ENCODE measurements around the gene BCL7B.
"Not testable (repeated sequence)": the region's sequence is repeated elsewhere in the genome, so short reads cannot be mapped to it uniquely, and the experiment has no call there.

The BCL7B gene

GRCh38 chr7:73557397-73558257 lies at the start of gene BCL7B:
TSS of gene BCL7B (minus strand) at chr7:73557690. CDS start at chr7:73557578, 112 bp downstream.
- peak; percentile 81 for DNase-seq

- DNase-seq: no peak
Observed at GRCh38 chr7:73605601-73606220, 48.2 kb upstream of the BCL7B start.

- DNase-seq: no peak
Observed at GRCh38 chr7:73602721-73603651, 45.5 kb upstream of the BCL7B start.

GRCh38 chr7:73599916-73600315 lies 42.4 kb upstream of the BCL7B start:
- DNase-seq: no peak

- no peak for DNase-seq
Observed at GRCh38 chr7:73599151-73599882, 41.8 kb upstream of the BCL7B start.

- no peak for DNase-seq
Observed at GRCh38 chr7:73597978-73598782, 40.7 kb upstream of the BCL7B start.

GRCh38 chr7:73596191-73597065 lies 38.9 kb upstream of the BCL7B start:
- DNase-seq: no peak

- DNase-seq: no peak
Observed at GRCh38 chr7:73595358-73595757, 37.9 kb upstream of the BCL7B start.

- DNase-seq: no peak
Observed at GRCh38 chr7:73593207-73594045, 35.9 kb upstream of the BCL7B start.

- no peak for DNase-seq
Observed at GRCh38 chr7:73586911-73587310, 29.4 kb upstream of the BCL7B start.

GRCh38 chr7:73585196-73585595 lies 27.7 kb upstream of the BCL7B start:
- no peak for DNase-seq

- no peak for DNase-seq
Observed at GRCh38 chr7:73582664-73583202, 25.2 kb upstream of the BCL7B start.

GRCh38 chr7:73581006-73581405 lies 23.5 kb upstream of the BCL7B start:
- not testable (repeated sequence) for DNase-seq

GRCh38 chr7:73578342-73579128 lies 21.0 kb upstream of the BCL7B start, which contains the start of gene TBL2:
TSS of gene TBL2 (minus strand) at chr7:73578579. CDS start at chr7:73578549, 30 bp downstream.
- peak; percentile 99 for DNase-seq

GRCh38 chr7:73577627-73578341 lies 20.3 kb upstream of the BCL7B start:
- no peak for DNase-seq

- DNase-seq: no peak
Observed at GRCh38 chr7:73573791-73574190, 16.3 kb upstream of the BCL7B start.

- no peak for DNase-seq
Observed at GRCh38 chr7:73573276-73573675, 15.8 kb upstream of the BCL7B start.

- no peak for DNase-seq
Observed at GRCh38 chr7:73572767-73573186, 15.3 kb upstream of the BCL7B start.
